Heart right ventricle (tissue), 16 donors: ENCODE data around the gene TMEM107. TPM values are rescaled to one million over a fixed set of nuclear protein-coding genes. Genes with fewer than 3 reads are reported as not detected.

Experiments used
- ATAC-seq, 8 donors: fragments of 200-7000 bp; cut with Tn5 transposase; one replicate each; pipeline ENCODE4 v1.9.1; 2020; ENCODE audit warnings: mild to moderate bottlenecking in 8 of 8, moderate library complexity in 8 of 8, moderate number of reproducible peaks in 1 of 8
- DNase-seq, 2 donors: peaks; one replicate each; pipeline ENCODE4 v3.0.0-alpha.2; 2020
- H3K27ac ChIP-seq, 10 donors: fragments of 200-600 bp; sonication (generic) in 2 of 10; one replicate each; pipeline versions ENCODE4 v1.5.0 to v1.8.0; 2020 to 2022; ENCODE audit warnings: mild to moderate bottlenecking in 3 of 10
- H3K27me3 ChIP-seq, 7 donors: fragments of 200-600 bp; one replicate each; pipeline ENCODE4 v1.8.0; 2021 to 2022; ENCODE audit warnings: mild to moderate bottlenecking in 2 of 7
- H3K36me3 ChIP-seq, 9 donors: fragments of 200-600 bp; sonication (generic) in 1 of 9; one replicate each; pipeline versions ENCODE4 v1.5.0 to v1.8.0; 2020 to 2022; ENCODE audit warnings: mild to moderate bottlenecking in 2 of 9
- H3K4me1 ChIP-seq, 9 donors: fragments of 200-600 bp; sonication (generic) in 1 of 9; one replicate each; pipeline versions ENCODE4 v1.5.0 to v1.8.0; 2020 to 2022; ENCODE audit warnings: mild to moderate bottlenecking in 4 of 9
- H3K4me3 ChIP-seq, 10 donors: fragments of 200-600 bp; sonication (generic) in 2 of 10; one replicate each; pipeline versions ENCODE4 v1.5.0 to v1.8.0; 2020 to 2022; ENCODE audit warnings: mild to moderate bottlenecking in 7 of 10, moderate library complexity in 2 of 10
- H3K9me3 ChIP-seq, 11 donors: fragments of 200-600 bp in 10 of 11; sonication (generic) in 2 of 11; one replicate each; pipeline versions ENCODE4 v1.5.0 to v1.8.0; 2013 to 2022; ENCODE audit warnings: mild to moderate bottlenecking in 2 of 11, control low read depth in 1 of 11, moderate library complexity in 1 of 11
- CTCF ChIP-seq, 9 donors: fragments of 200-600 bp; sonication (generic) in 2 of 9; IDR thresholded peaks; one replicate each; pipeline versions ENCODE4 v1.5.0 to v1.8.0; 2021 to 2022; ENCODE audit warnings: antibody characterized with exemption in 9 of 9, mild to moderate bottlenecking in 5 of 9, moderate library complexity in 1 of 9
- WGBS, 2 donors: extraction: QIAGEN DNeasy Blood & Tissue Kit; methylation state at CpG; one replicate each; pipeline ENCODE4 v1.1.7; 2013; ENCODE audit warnings: inconsistent platforms in 1 of 2; 5-methylcytosine and 5-hydroxymethylcytosine counted together
- intact Hi-C, 10 donors: fragments of 100-400 bp; cut with DNase I; formaldehyde crosslinking; loops; one replicate each; pipeline versions ENCODE4 v1.11.1 to v1.14.2; 2022
- polyA plus RNA-seq, 2 donors: library from polyadenylated mRNA; stranded (reverse); fragments of 200-250 nt; gene quantifications; one replicate each; pipeline ENCODE4 v1.2.3, GENCODE V29; 2013
- total RNA-seq, 10 donors: library from RNA; stranded (reverse); fragmentation: NEBNext Ultra II Directional in 3 of 10; extraction: Animal tissue kit (Norgen Biotek cat#: 25700) in 3 of 10; gene quantifications; one replicate each; pipeline versions ENCODE4 v1.2.1 to v1.2.4, GENCODE V29; 2021 to 2023
- donor health status: Arrhythmogenic right ventricular cardiomyopathy.
- donor health status: ischemic (EF 13 %, LVEDD 7.1; RV severe dilation, severe dysfunction).
- donor health status: healthy with polysubstance abuse.
- donor health status: DM: no; HTN: yes; CAD: no.
- donor health status: DM: no; HTN: no; CAD: no.
- donor health status: ischemic (EF 25% LVEDD 6.9; RV normal size, moderate dysfunction).
- donor health status: ischemic (EF 25% LVEDD 5.7; RV mildly dilated, moderate dysfunction).
- donor health status: healthy.
- donor health status: DM: yes; HTN: yes; CAD: no.
- donor health status: Ischemic cardiomyopathy.
- donor health status: ischemic (EF 35%, LVEDD 5.7; RV mildly dilated, moderate dysfunction).
- donor health status: nonischemic (EF 11% LVEDD 7.7; RV severe dilation, severe dysfunction).
- donor health status: DM: yes; HTN: yes; CAD: no.
- donor health status: PGD.
- donor health status: ischemic (EF 29% LVEDD 5.4; RV normal size, mild dysfunction).
- donor health status: nonischemic (EF 23%, LVEDD 6.1; RV moderate dilation, normal function).

TMEM107 gene
- total and polyA plus RNA-seq, 12 donors: 4.5 to 15.2 (median 7.3) TPM

GRCh38 chr17:8192070-8192815 is 16.1 kb upstream of the TMEM107 start:
- Histone ChIP-seq H3K4me1 (peaks cover 11 to 55% (median 42%) of the 10 kb centered on the region in 9 donors), H3K9me3 (no peaks in the 10 kb centered on the region), H3K36me3 (no peaks in the 10 kb centered on the region), H3K27me3 (no peaks in the 10 kb centered on the region), H3K27ac (peak overlapping the region; percentile 64 to 91 (median 85)), H3K4me3 (peak overlapping the region; percentile 6 to 49 (median 38))
- intact Hi-C loops: loop anchor here in 2 of 10 donors (1.0 to 10.0 kb wide), 2 partner anchors 8 to 103 kb away; partner anchors contain the start of gene SLC25A35 (in 1 of the 2)
- no peak for TF ChIP-seq CTCF (IDR thresholded peaks at IDR 0.05)
- ATAC-seq (peak; percentile 24 to 69 (median 56)), DNase-seq (peak; percentile 56 to 92)
- WGBS, 2 donors: 4 to 16% methylated on average over 12 of the region's 12 CpGs

DNA sequence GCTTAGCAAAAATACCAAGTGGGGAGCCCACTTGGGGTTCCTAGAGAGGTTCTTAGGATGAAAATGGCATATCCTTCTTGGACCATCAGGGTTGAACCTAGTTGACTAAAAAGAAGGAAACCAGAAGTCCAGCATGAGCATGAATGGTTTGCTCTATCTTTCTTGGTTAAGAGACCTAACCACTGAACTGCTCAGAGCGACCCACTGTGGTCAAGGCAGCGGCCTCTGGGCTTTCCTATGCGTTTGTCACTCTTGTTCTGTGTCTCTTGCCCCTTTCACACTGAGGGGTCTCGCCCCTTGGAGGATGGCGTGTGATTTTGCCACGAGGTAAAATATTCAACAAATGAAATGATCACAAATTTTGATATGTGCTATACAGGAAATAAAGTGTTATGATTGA is 14.3 kb upstream of the TMEM107 start:
- H3K27ac ChIP-seq: peak overlapping the region in 9 of 10 donors; percentile 87 to 99 (median 95)
- peaks cover 11 to 65% (median 42%) of the 10 kb centered on the region in 9 donors for H3K4me1 ChIP-seq
- no peaks in the 10 kb centered on the region for H3K27me3 ChIP-seq
- no peak for TF ChIP-seq CTCF (IDR thresholded peaks at IDR 0.05)
- no peak for ATAC-seq
- H3K4me3 ChIP-seq: peak overlapping the region in 7 of 10 donors; percentile 23 to 90 (median 85)
- intact Hi-C loops: loop anchor here in 1 of 10 donors (10.0 kb wide), 1 partner anchor 104 kb away; the partner anchor contains the start of gene SLC25A35
- 41 to 51% methylated on average over 6 of the region's 6 CpGs for whole genome bisulfite sequencing, 2 donors
- no peaks in the 10 kb centered on the region for H3K9me3 ChIP-seq
- DNase-seq: no peak
- no peaks in the 10 kb centered on the region for H3K36me3 ChIP-seq

DNA sequence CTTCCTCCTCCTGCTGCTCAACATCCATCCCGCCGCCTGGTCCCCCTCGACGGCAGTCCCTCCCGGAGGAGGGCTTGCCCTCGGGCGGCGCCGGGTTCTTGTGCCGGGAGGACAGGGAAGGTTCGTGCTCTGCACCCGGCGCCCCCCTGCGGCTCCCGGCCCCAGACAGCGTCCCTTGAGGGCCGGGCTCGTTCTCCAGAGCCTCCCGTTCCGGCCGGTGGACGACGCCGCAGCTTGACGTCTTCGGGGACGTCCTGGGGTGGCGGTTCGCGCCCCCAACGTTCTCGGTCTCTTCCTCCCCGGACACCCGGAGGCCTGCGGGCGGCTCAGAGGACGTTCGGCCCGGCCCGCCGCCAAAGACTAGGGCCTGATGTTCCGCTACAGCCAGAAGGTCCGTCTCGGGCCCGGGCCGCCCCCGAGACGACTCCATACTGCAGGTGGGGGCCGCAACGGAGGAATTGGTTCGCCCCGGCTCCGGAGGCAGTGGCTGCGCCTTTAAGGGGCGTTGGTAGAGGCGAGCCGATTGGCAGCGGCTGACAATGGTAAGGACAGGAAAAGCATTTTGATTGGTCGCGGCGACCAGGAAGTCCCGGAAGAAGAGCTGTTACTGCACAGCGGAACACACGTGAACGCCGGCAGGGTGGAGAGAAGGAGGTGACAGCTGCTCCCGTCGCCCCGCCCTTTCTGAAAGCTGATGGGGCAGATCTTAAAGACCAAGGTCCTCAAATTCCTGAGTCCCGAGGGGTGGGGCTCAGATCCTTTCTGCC is 13.7 kb upstream of the TMEM107 start, which contains the start of gene BORCS6:
Gene BORCS6 (minus strand): TSS at position 470 of the 767 bp plus-strand sequence. CDS start 40 bp downstream, at position 430.
- ATAC-seq: peak; percentile 70 to 83 (median 76)
- Histone ChIP-seq H3K27ac (peak within 1 kb of the TSS; percentile 87 to 99 (median 94)), H3K27me3 (no peaks in the 10 kb centered on the region), H3K9me3 (no peaks in the 10 kb centered on the region), H3K36me3 (no peaks in the 10 kb centered on the region), H3K4me3 (peak within 1 kb of the TSS; percentile 29 to 90 (median 82)), H3K4me1 (peaks cover 11 to 65% (median 42%) of the 10 kb centered on the region in 9 donors)
- intact Hi-C loops: loop anchor here in 6 of 10 donors (5.0 to 10.0 kb wide), 5 partner anchors 32 to 107 kb away; partner anchors contain the start of genes HES7 (in 3 of the 6), SLC25A35 (in 2 of the 6) and ALOXE3 (in 1 of the 6)
- TF ChIP-seq CTCF (IDR thresholded peaks at IDR 0.05): peak in 4 of 9 donors; percentile 10 to 33 (median 22)
- 0% methylated on average over 70 of the region's 70 CpGs for WGBS, 2 donors
- peak; percentile 96 to 98 for DNase-seq
